ENCODE data around the gene OSTF1. TPM values are rescaled to one million over a fixed set of nuclear protein-coding genes. Genes with fewer than 3 reads are reported as not detected.

The OSTF1 gene
- total RNA-seq, 1 donor from 2014 or later, result 4.4 TPM

- Mint-ChIP-seq H3K27ac (ENCODE audit: unreplicated experiment) (no peak overlapping the region), H3K27me3 (ENCODE audit: low read depth) (no peaks in the 10 kb centered on the region), H3K9me3 (no peaks in the 10 kb centered on the region), H3K4me1 (peaks cover 15% of the 10 kb centered on the region), H3K36me3 (ENCODE audit: low read depth) (no peaks in the 10 kb centered on the region), H3K4me3 (no peak overlapping the region)
- TF ChIP-seq, protein P1, sequence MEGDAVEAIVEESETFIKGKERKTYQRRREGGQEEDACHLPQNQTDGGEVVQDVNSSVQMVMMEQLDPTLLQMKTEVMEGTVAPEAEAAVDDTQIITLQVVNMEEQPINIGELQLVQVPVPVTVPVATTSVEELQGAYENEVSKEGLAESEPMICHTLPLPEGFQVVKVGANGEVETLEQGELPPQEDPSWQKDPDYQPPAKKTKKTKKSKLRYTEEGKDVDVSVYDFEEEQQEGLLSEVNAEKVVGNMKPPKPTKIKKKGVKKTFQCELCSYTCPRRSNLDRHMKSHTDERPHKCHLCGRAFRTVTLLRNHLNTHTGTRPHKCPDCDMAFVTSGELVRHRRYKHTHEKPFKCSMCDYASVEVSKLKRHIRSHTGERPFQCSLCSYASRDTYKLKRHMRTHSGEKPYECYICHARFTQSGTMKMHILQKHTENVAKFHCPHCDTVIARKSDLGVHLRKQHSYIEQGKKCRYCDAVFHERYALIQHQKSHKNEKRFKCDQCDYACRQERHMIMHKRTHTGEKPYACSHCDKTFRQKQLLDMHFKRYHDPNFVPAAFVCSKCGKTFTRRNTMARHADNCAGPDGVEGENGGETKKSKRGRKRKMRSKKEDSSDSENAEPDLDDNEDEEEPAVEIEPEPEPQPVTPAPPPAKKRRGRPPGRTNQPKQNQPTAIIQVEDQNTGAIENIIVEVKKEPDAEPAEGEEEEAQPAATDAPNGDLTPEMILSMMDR (conservative IDR thresholded peaks at IDR 0.05), result no peak
- no peak for DNase-seq (ENCODE audit: low read depth, low spot score)
These were observed 21.0 kb downstream of the OSTF1 start for GRCh38 chr9:75109210-75109839.

- H3K27ac Mint-ChIP-seq (ENCODE audit: unreplicated experiment), result no peak overlapping the region
- H3K27me3 Mint-ChIP-seq (ENCODE audit: low read depth), result no peaks in the 10 kb centered on the region
- H3K4me3 Mint-ChIP-seq, result no peak overlapping the region
- no peak for DNase-seq (ENCODE audit: low read depth, low spot score)
- H3K4me1 Mint-ChIP-seq, result peaks cover 4% of the 10 kb centered on the region
- no peaks in the 10 kb centered on the region for H3K9me3 Mint-ChIP-seq
- no peaks in the 10 kb centered on the region for H3K36me3 Mint-ChIP-seq (ENCODE audit: low read depth)
- TF ChIP-seq, protein P1 (conservative IDR thresholded peaks at IDR 0.05), result no peak
These were observed 22.8 kb downstream of the OSTF1 start for GRCh38 chr9:75111019-75111622.

DNA sequence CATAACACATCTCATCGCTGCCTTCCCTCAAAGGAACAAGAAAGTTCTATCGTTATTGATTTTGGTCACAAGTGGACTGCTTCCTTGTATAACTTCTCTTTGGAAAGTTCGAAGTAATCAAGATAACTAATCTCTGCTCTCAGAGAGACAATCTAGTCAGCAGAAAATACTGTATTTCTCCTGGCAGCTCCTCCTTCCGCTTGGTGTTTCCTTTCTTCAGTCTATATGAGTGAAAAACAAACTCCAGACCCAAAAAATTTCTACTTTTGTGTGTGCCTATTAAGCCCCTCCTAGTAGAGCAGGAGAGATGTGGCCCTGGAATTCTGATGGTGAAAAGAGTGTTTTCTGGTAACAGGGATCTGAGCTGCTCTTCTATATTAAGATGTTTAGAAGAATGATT is 24.5 kb downstream of the OSTF1 start:
- Mint-ChIP-seq H3K27me3 (ENCODE audit: low read depth) (no peaks in the 10 kb centered on the region), H3K36me3 (ENCODE audit: low read depth) (no peaks in the 10 kb centered on the region), H3K9me3 (no peaks in the 10 kb centered on the region), H3K4me1 (peaks cover 7% of the 10 kb centered on the region), H3K4me3 (no peak overlapping the region), H3K27ac (ENCODE audit: unreplicated experiment) (no peak overlapping the region)
- no peak for DNase-seq (ENCODE audit: low read depth, low spot score)
- TF ChIP-seq, protein P1 (conservative IDR thresholded peaks at IDR 0.05), result no peak

GRCh38 chr9:75116306-75116705 is 28.0 kb downstream of the OSTF1 start:
- TF ChIP-seq, protein P1 (conservative IDR thresholded peaks at IDR 0.05), result no peak
- Mint-ChIP-seq H3K4me1 (peaks cover 7% of the 10 kb centered on the region), H3K4me3 (no peak overlapping the region), H3K9me3 (no peaks in the 10 kb centered on the region), H3K36me3 (ENCODE audit: low read depth) (peaks cover 4% of the 10 kb centered on the region), H3K27ac (ENCODE audit: unreplicated experiment) (no peak overlapping the region), H3K27me3 (ENCODE audit: low read depth) (no peaks in the 10 kb centered on the region)
- no peak for DNase-seq (ENCODE audit: low read depth, low spot score)

- Mint-ChIP-seq H3K36me3 (ENCODE audit: low read depth) (peaks cover 4% of the 10 kb centered on the region), H3K4me3 (no peak overlapping the region), H3K9me3 (no peaks in the 10 kb centered on the region), H3K4me1 (peaks cover 7% of the 10 kb centered on the region), H3K27ac (ENCODE audit: unreplicated experiment) (no peak overlapping the region), H3K27me3 (ENCODE audit: low read depth) (no peaks in the 10 kb centered on the region)
- TF ChIP-seq, protein P1 (conservative IDR thresholded peaks at IDR 0.05), result no peak
- no peak for DNase-seq (ENCODE audit: low read depth, low spot score)
These were observed 29.2 kb downstream of the OSTF1 start for GRCh38 chr9:75117564-75117963.

Measured in neural crest cell (in vitro differentiated cells).